KMS-11 (cell line): ENCODE data around the gene DAAM1.

Experiments used
- H2AFZ ChIP-seq: fragments of 200-600 bp; sonication (generic); 2 replicates; pipeline ENCODE4 v1.6.1; 2016; ENCODE audit warnings: antibody characterized with exemption, mixed run types, low read depth
- H3K27ac ChIP-seq: fragments of 200-600 bp; sonication (generic); 2 replicates; pipeline ENCODE4 v1.6.1; 2016; ENCODE audit warnings: mild to moderate bottlenecking, mixed run types
- H3K27me3 ChIP-seq: fragments of 200-600 bp; sonication (generic); 2 replicates; pipeline ENCODE4 v1.6.1; 2017; ENCODE audit warnings: mild to moderate bottlenecking, low read depth, mixed run types, moderate library complexity; ENCODE audit not compliant: insufficient read depth
- H3K36me3 ChIP-seq: fragments of 200-600 bp; sonication (generic); 2 replicates; pipeline ENCODE4 v1.6.1; 2017; ENCODE audit warnings: mild to moderate bottlenecking, mixed run types; ENCODE audit not compliant: insufficient read depth
- H3K4me1 ChIP-seq: fragments of 200-600 bp; sonication (generic); 2 replicates; pipeline ENCODE4 v1.6.1; 2016; ENCODE audit warnings: mild to moderate bottlenecking, low read depth, mixed run types; ENCODE audit not compliant: poor library complexity, severe bottlenecking
- H3K4me2 ChIP-seq: fragments of 200-600 bp; sonication (generic); 2 replicates; pipeline ENCODE4 v1.7.0; 2016; ENCODE audit warnings: mild to moderate bottlenecking, mixed run types
- H3K4me3 ChIP-seq: fragments of 200-600 bp; sonication (generic); IDR thresholded peaks from 2 replicates; pipeline ENCODE4 v1.6.1; 2017; ENCODE audit warnings: low read depth, low read length, mixed read lengths; ENCODE audit not compliant: insufficient read depth
- H3K79me2 ChIP-seq: fragments of 200-600 bp; sonication (generic); 2 replicates; pipeline ENCODE4 v1.6.1; 2016; ENCODE audit warnings: low read depth, mixed run types; ENCODE audit not compliant: insufficient read depth
- H3K9ac ChIP-seq: fragments of 200-600 bp; sonication (generic); 2 replicates; pipeline ENCODE4 v1.6.1; 2016; ENCODE audit warnings: mild to moderate bottlenecking, mixed run types
- H4K20me1 ChIP-seq: fragments of 200-600 bp; sonication (generic); 2 replicates; pipeline ENCODE4 v1.6.1; 2016; ENCODE audit warnings: mild to moderate bottlenecking, mixed run types; ENCODE audit not compliant: insufficient read depth
- CTCF ChIP-seq: fragments of 200-600 bp; sonication (generic); conservative IDR thresholded peaks from 2 replicates; pipeline ENCODE4 v1.6.1; 2017; ENCODE audit warnings: low read depth, mild to moderate bottlenecking, antibody characterized with exemption, low read length, moderate library complexity, mixed read lengths

DAAM1 gene

GRCh38 chr14:59349258-59349701, 160.8 kb downstream of the DAAM1 start:
- no peak for TF ChIP-seq CTCF
- H2AFZ ChIP-seq, result no peak overlapping the region
- no peak overlapping the region for H3K4me2 ChIP-seq
- no peaks in the 10 kb centered on the region for H3K36me3 ChIP-seq
- no peak overlapping the region for H3K27ac ChIP-seq
- H3K9ac ChIP-seq, result no peak overlapping the region
- H3K79me2 ChIP-seq, result no peaks in the 10 kb centered on the region
- H3K4me1 ChIP-seq, result no peaks in the 10 kb centered on the region
- no peaks in the 10 kb centered on the region for H4K20me1 ChIP-seq
- no peaks in the 10 kb centered on the region for H3K27me3 ChIP-seq
- H3K4me3 ChIP-seq, result no peak overlapping the region

GRCh38 chr14:59352961-59353360, 164.5 kb downstream of the DAAM1 start:
- Histone ChIP-seq H3K79me2 (no peaks in the 10 kb centered on the region), H2AFZ (no peak overlapping the region), H3K4me3 (no peak overlapping the region), H4K20me1 (no peaks in the 10 kb centered on the region), H3K27me3 (no peaks in the 10 kb centered on the region), H3K36me3 (no peaks in the 10 kb centered on the region), H3K27ac (no peak overlapping the region), H3K4me1 (peaks cover 3% of the 10 kb centered on the region), H3K4me2 (no peak overlapping the region), H3K9ac (no peak overlapping the region)
- no peak for TF ChIP-seq CTCF

GRCh38 chr14:59354666-59355065, 166.2 kb downstream of the DAAM1 start:
- Histone ChIP-seq H3K36me3 (no peaks in the 10 kb centered on the region), H3K79me2 (no peaks in the 10 kb centered on the region), H3K9ac (no peak overlapping the region), H3K27ac (no peak overlapping the region), H3K4me2 (no peak overlapping the region), H3K4me1 (peaks cover 19% of the 10 kb centered on the region), H3K27me3 (no peaks in the 10 kb centered on the region), H3K4me3 (no peak overlapping the region), H2AFZ (no peak overlapping the region), H4K20me1 (no peaks in the 10 kb centered on the region)
- TF ChIP-seq CTCF, result no peak

GRCh38 chr14:59355091-59355490, 166.6 kb downstream of the DAAM1 start:
- H3K4me2 ChIP-seq, result no peak overlapping the region
- H4K20me1 ChIP-seq, result no peaks in the 10 kb centered on the region
- peaks cover 24% of the 10 kb centered on the region for H3K4me1 ChIP-seq
- no peaks in the 10 kb centered on the region for H3K79me2 ChIP-seq
- no peak for TF ChIP-seq CTCF
- H3K4me3 ChIP-seq, result no peak overlapping the region
- H3K27me3 ChIP-seq, result no peaks in the 10 kb centered on the region
- H2AFZ ChIP-seq, result no peak overlapping the region
- H3K9ac ChIP-seq, result no peak overlapping the region
- no peaks in the 10 kb centered on the region for H3K36me3 ChIP-seq
- H3K27ac ChIP-seq, result no peak overlapping the region
